ENCODE results near the gene COLEC11. TPM values are rescaled to one million over a fixed set of nuclear protein-coding genes. Genes with fewer than 3 reads are reported as not detected.

COLEC11 gene
- total RNA-seq, 1 experiment from 2014 or later: 0.77 TPM

GRCh38 chr2:3646446-3646845 is 51.5 kb downstream of the COLEC11 start:
- Histone ChIP-seq H3K9me3 (ENCODE audit: low read depth, low read length, poor library complexity, severe bottlenecking) (no peaks in the 10 kb centered on the region), H3K27me3 (replicated peaks; ENCODE audit: insufficient read depth, low read depth, low read length, poor library complexity) (no peaks in the 10 kb centered on the region), H3K27ac (ENCODE audit: low read depth, low read length, poor library complexity, severe bottlenecking) (no peak overlapping the region), H3K36me3 (ENCODE audit: insufficient read depth, low read length, poor library complexity, severe bottlenecking) (no peaks in the 10 kb centered on the region), H3K4me3 (ENCODE audit: low read depth, low read length, poor library complexity, severe bottlenecking) (no peak overlapping the region), H3K4me1 (ENCODE audit: insufficient read depth, low read length, poor library complexity, severe bottlenecking) (peaks cover 4% of the 10 kb centered on the region)
- ChIA-PET POLR2A (ENCODE audit: low non-redundant PET) (no interaction called here), CTCF (no interaction called here)
- no peak for DNase-seq (ENCODE audit: low spot score)
- no peak for TF ChIP-seq EZH2 (IDR thresholded peaks at IDR 0.05; ENCODE audit: borderline replicate concordance, low read depth, low read length, poor library complexity, severe bottlenecking)
- TF ChIP-seq, protein P1, sequence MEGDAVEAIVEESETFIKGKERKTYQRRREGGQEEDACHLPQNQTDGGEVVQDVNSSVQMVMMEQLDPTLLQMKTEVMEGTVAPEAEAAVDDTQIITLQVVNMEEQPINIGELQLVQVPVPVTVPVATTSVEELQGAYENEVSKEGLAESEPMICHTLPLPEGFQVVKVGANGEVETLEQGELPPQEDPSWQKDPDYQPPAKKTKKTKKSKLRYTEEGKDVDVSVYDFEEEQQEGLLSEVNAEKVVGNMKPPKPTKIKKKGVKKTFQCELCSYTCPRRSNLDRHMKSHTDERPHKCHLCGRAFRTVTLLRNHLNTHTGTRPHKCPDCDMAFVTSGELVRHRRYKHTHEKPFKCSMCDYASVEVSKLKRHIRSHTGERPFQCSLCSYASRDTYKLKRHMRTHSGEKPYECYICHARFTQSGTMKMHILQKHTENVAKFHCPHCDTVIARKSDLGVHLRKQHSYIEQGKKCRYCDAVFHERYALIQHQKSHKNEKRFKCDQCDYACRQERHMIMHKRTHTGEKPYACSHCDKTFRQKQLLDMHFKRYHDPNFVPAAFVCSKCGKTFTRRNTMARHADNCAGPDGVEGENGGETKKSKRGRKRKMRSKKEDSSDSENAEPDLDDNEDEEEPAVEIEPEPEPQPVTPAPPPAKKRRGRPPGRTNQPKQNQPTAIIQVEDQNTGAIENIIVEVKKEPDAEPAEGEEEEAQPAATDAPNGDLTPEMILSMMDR (conservative IDR thresholded peaks at IDR 0.05; ENCODE audit: low read depth, low read length): no peak
- intact Hi-C loops (cut with micrococcal nuclease; ENCODE audit: unreplicated experiment): no loop called here
- BruUV-seq (replicated peaks): no TSS peak

DNA sequence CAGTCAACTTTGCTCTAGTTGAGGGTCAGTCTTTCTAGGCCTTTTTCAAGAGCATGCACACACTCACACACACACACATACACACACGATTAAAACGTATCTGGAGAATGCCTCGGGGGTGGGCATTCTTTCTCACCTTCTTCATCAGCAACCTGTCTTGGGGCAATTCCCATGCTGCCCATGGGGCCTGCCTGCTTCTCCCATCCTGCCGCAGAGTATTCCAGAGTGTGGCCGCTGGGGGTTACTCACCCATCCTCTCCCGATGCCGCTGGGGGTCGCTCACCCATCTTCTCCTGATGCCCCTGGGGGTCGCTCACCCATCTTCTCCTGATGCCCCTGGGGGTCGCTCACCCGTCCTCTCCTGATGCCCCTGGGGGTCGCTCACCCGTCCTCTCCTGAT is 52.3 kb downstream of the COLEC11 start:
- no peak for DNase-seq (ENCODE audit: low spot score)
- TF ChIP-seq, protein P1 (conservative IDR thresholded peaks at IDR 0.05; ENCODE audit: low read depth, low read length): no peak
- TF ChIP-seq EZH2 (IDR thresholded peaks at IDR 0.05; ENCODE audit: borderline replicate concordance, low read depth, low read length, poor library complexity, severe bottlenecking): no peak
- BruUV-seq (replicated peaks): no TSS peak
- no peaks in the 10 kb centered on the region for H3K9me3 ChIP-seq (ENCODE audit: low read depth, low read length, poor library complexity, severe bottlenecking)
- no peaks in the 10 kb centered on the region for H3K27me3 ChIP-seq (replicated peaks; ENCODE audit: insufficient read depth, low read depth, low read length, poor library complexity)
- intact Hi-C loops (cut with micrococcal nuclease; ENCODE audit: unreplicated experiment): no loop called here
- peaks cover 4% of the 10 kb centered on the region for H3K4me1 ChIP-seq (ENCODE audit: insufficient read depth, low read length, poor library complexity, severe bottlenecking)
- CTCF ChIA-PET: no interaction called here
- no peaks in the 10 kb centered on the region for H3K36me3 ChIP-seq (ENCODE audit: insufficient read depth, low read length, poor library complexity, severe bottlenecking)
- POLR2A ChIA-PET (ENCODE audit: low non-redundant PET): no interaction called here
- no peak overlapping the region for H3K27ac ChIP-seq (ENCODE audit: low read depth, low read length, poor library complexity, severe bottlenecking)
- no peak overlapping the region for H3K4me3 ChIP-seq (ENCODE audit: low read depth, low read length, poor library complexity, severe bottlenecking)

DNA sequence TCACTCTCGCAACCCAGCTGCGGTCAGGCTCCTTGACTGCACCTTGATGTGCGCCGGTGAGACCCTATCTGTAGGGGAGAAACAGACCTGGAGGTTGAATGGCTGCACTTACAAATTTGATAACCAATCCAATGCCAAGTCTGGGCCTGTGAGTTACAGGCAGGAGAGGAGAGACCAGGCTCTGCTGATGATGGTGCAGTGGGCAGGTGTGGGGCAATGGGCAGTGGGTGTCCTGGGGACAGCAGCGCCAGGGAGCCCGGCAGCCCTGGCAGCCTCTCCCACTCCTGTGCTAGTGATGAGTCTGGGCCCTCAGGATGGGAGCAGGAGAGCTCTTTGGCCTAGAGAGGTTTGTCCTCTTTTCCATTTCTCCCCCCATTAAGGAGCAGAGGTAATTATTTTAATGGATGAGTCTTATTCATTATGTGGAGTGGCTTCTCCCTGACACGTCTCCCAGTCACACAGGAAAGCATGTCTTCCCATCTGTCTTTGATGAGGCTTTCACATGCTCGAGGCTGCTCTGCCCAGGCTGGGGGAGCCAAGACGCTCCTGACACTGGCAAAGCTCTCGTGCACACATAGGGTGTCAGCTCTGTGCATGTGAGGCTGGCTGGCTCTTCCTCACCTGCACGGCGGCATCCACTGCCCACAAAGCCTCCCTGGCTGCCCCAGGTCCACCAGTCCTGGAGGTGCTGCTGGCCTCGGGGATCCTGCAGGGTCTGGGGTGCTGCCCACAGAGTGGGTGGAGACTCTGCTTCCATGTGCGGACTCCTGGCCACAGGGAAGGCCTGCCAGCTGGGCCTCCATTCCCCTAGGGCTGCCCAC is 53.1 kb downstream of the COLEC11 start:
- no peaks in the 10 kb centered on the region for H3K36me3 ChIP-seq (ENCODE audit: insufficient read depth, low read length, poor library complexity, severe bottlenecking)
- no peak overlapping the region for H3K27ac ChIP-seq (ENCODE audit: low read depth, low read length, poor library complexity, severe bottlenecking)
- TF ChIP-seq, protein P1 (conservative IDR thresholded peaks at IDR 0.05; ENCODE audit: low read depth, low read length): no peak
- no peak for TF ChIP-seq EZH2 (IDR thresholded peaks at IDR 0.05; ENCODE audit: borderline replicate concordance, low read depth, low read length, poor library complexity, severe bottlenecking)
- no peaks in the 10 kb centered on the region for H3K9me3 ChIP-seq (ENCODE audit: low read depth, low read length, poor library complexity, severe bottlenecking)
- no TSS peak for BruUV-seq (replicated peaks)
- ChIA-PET POLR2A (ENCODE audit: low non-redundant PET) (no interaction called here), CTCF (no interaction called here)
- no peaks in the 10 kb centered on the region for H3K27me3 ChIP-seq (replicated peaks; ENCODE audit: insufficient read depth, low read depth, low read length, poor library complexity)
- H3K4me1 ChIP-seq (ENCODE audit: insufficient read depth, low read length, poor library complexity, severe bottlenecking): peaks cover 4% of the 10 kb centered on the region
- intact Hi-C loops (cut with micrococcal nuclease; ENCODE audit: unreplicated experiment): no loop called here
- no peak for DNase-seq (ENCODE audit: low spot score)
- no peak overlapping the region for H3K4me3 ChIP-seq (ENCODE audit: low read depth, low read length, poor library complexity, severe bottlenecking)

Measured in A673 (cell line).